22Rv1 (cell line): ENCODE results near the gene ABCC5.

Source experiments
- H3K27ac ChIP-seq: fragments of 450-650 bp; 2 replicates; pipeline ENCODE4 v1.5.1; 2017
- ZFX ChIP-seq: fragments of 450-650 bp; IDR thresholded peaks from 2 replicates; pipeline ENCODE4 v1.6.1; 2017; ENCODE audit warnings: antibody characterized with exemption, borderline replicate concordance
- TF ChIP-seq, protein P1 (sequence below): fragments of 450-650 bp; IDR thresholded peaks from 2 replicates; pipeline ENCODE4 v1.5.1; 2017; ENCODE audit warnings: mild to moderate bottlenecking

ABCC5 gene

DNA sequence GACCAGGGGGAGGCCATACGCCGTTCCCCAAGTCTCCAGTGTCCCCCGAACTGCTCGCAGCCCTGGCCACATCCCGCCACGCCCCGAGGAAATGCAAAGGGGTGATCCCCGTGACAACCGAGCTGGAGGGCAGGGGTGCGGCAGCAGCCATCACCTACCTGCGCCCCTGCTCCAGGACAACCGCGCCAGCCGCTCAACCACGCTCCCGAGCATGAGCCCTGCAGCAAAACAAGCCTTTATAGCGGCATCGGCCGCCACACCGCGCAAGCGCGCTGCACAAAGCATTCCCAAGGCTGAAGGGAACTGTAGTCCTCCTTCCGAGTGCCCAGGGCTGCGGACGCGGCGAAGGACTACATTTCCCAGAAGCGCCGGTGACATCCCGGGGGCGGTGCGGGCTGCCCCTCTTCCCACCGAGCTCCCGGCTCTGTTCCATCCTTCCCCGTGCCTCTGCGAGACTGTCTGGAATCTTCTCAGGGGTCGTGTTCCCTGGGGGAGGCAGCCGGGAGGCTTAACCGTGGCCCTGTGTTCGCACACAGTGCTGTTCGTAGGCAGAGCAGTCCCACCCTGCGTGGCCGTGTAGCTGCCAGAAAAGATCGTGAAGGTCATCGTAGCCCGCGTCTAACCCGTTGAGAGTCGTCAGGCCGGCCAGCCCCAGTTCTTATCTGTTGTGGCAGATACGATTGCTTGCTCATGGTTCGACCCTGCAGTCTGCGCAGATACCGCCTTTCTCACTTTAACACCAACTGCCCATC lies at the start of gene ABCC5:
Gene ABCC5, minus strand, starts transcription at position 213 of the 752 bp plus-strand sequence. CDS start 3,492 bp downstream, outside the sequence.
- peak within 1 kb of the TSS; percentile 58 for H3K27ac ChIP-seq
- TF ChIP-seq, protein P1, sequence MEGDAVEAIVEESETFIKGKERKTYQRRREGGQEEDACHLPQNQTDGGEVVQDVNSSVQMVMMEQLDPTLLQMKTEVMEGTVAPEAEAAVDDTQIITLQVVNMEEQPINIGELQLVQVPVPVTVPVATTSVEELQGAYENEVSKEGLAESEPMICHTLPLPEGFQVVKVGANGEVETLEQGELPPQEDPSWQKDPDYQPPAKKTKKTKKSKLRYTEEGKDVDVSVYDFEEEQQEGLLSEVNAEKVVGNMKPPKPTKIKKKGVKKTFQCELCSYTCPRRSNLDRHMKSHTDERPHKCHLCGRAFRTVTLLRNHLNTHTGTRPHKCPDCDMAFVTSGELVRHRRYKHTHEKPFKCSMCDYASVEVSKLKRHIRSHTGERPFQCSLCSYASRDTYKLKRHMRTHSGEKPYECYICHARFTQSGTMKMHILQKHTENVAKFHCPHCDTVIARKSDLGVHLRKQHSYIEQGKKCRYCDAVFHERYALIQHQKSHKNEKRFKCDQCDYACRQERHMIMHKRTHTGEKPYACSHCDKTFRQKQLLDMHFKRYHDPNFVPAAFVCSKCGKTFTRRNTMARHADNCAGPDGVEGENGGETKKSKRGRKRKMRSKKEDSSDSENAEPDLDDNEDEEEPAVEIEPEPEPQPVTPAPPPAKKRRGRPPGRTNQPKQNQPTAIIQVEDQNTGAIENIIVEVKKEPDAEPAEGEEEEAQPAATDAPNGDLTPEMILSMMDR: peak; percentile 60
- no peak for TF ChIP-seq ZFX

DNA sequence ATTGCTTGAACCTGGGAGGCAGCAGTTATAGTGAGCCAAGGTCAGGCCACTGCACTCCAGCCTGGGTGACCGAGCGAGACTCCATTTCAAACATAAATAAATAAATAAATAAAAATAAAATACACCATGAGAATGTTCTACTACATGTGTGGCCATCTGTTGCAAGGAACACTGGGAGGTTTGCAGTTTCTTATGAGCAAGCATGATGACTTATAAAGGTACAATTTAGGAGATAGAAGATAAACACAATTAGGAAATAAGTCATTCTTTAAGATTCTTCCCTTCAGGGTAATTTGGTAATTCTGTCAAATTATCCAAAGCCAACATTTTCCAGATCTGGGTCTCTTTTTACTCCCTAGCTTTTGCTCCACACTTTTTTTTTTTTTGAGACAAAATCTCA lies 48.5 kb upstream of the ABCC5 start:
- TF ChIP-seq ZFX: no peak
- TF ChIP-seq, protein P1: no peak
- H3K27ac ChIP-seq: no peak overlapping the region

DNA sequence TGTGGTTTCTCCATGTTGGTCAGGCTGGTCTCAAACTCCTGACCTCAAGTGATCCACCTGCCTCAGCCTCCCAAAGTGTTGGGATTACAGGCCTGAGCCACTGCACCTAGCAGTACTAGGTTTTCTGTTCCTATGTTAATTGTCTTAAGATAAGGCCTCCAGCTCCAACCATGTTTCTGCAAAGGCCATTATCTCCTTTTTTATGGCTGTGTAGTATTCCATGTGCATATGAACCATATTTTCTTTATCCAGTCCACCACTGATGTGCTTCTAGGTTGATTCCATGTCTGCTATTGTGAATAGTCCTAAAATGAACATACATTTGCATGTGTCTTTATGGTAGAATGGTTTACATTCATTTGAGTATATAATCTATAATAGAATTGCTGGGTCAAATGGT lies 45.0 kb upstream of the ABCC5 start:
- H3K27ac ChIP-seq: no peak overlapping the region
- TF ChIP-seq ZFX: no peak
- TF ChIP-seq, protein P1: no peak

DNA sequence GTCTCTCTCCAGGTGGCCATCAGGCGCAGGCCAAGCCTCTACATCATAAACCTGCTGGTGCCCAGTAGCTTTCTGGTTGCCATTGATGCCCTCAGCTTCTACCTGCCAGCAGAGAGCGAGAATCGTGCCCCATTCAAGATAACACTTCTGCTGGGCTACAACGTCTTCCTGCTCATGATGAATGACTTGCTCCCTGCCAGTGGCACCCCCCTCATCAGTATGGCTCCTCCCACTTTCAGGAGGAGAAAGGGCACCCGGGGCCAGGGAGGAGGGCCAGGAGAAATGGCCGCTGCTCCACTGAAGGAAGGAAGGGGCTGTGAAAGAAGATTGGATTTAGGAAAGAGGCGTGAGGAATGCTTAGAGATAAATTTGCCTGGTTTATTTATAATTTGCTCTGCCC lies 41.7 kb upstream of the ABCC5 start:
- no peak overlapping the region for H3K27ac ChIP-seq
- TF ChIP-seq, protein P1: no peak
- TF ChIP-seq ZFX: no peak

- TF ChIP-seq ZFX: no peak
- TF ChIP-seq, protein P1: no peak
- no peak overlapping the region for H3K27ac ChIP-seq
Measured at GRCh38 chr3:184058029-184058428, 40.3 kb upstream of the ABCC5 start.

GRCh38 chr3:184052767-184053166 lies 35.1 kb upstream of the ABCC5 start, which contains the start of gene HTR3C:
Gene HTR3C, plus strand, starts transcription at chr3:184053047. Its CDS starts 34 bp downstream, at chr3:184053081.
- H3K27ac ChIP-seq: no peak within 1 kb of the TSS
- TF ChIP-seq, protein P1: no peak
- TF ChIP-seq ZFX: no peak

DNA sequence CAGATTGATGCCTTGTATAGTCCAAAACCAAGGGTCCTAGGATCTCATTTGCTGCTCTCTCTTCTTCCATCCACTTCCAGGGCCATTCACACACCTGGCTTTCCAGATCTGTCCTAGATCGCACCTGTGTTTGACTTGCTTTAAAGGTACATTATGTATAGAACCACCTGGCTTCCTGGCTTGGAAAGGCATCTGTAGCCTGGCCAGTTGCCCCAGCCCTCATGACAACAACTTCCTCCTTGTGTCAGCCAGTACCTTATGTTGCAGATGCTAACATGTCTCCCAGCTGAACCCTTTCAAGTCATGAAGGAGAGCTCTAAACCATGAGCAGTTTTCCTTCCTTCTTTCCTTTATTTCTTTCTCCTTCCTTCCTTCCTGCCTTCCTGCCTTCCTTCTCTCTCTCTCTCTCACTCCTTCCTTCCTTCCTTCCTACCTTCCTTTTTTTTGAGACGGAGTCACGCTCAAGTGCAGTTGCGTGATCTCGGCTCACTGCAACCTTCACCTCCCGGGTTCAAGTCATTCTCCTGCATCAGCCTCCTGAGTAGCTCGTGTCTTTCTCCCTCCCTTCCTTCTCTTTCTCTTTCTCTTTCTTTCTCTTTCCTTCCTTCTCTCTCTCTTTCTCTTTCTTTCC lies 32.6 kb upstream of the ABCC5 start:
- TF ChIP-seq ZFX: no peak
- TF ChIP-seq, protein P1: no peak
- no peak overlapping the region for H3K27ac ChIP-seq
